HG03460 (cell line): Measurements from ENCODE around the gene ST14.
"Not testable (repeated sequence)": the region's sequence is repeated elsewhere in the genome, so short reads cannot be mapped to it uniquely, and the experiment has no call there.

Source experiments
- ATAC-seq: cut with Tn5 transposase; IDR thresholded peaks from one replicate; pipeline ENCODE4 v1.9.1; 2021; ENCODE audit not compliant: unreplicated experiment

Gene ST14

GRCh38 chr11:130187096-130187495 lies 27.5 kb downstream of the ST14 start:
- no peak for ATAC-seq

DNA sequence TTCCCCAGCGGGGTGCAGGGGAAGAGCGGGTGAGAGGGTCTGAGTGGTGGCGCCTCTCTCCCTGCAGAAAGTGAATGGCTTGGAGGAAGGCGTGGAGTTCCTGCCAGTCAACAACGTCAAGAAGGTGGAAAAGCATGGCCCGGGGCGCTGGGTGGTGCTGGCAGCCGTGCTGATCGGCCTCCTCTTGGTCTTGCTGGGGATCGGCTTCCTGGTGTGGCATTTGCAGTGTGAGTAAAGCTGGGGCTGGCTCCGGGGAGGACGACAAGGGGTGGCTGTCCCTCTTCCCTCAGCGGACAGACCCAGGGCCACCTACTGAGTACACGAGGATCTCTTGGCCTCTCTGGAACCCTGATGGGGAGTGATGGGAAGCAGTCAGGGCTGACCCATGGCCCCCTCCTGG lies 28.5 kb downstream of the ST14 start:
- no peak for ATAC-seq

GRCh38 chr11:130188585-130189347 lies 29.2 kb downstream of the ST14 start:
- no peak for ATAC-seq

DNA sequence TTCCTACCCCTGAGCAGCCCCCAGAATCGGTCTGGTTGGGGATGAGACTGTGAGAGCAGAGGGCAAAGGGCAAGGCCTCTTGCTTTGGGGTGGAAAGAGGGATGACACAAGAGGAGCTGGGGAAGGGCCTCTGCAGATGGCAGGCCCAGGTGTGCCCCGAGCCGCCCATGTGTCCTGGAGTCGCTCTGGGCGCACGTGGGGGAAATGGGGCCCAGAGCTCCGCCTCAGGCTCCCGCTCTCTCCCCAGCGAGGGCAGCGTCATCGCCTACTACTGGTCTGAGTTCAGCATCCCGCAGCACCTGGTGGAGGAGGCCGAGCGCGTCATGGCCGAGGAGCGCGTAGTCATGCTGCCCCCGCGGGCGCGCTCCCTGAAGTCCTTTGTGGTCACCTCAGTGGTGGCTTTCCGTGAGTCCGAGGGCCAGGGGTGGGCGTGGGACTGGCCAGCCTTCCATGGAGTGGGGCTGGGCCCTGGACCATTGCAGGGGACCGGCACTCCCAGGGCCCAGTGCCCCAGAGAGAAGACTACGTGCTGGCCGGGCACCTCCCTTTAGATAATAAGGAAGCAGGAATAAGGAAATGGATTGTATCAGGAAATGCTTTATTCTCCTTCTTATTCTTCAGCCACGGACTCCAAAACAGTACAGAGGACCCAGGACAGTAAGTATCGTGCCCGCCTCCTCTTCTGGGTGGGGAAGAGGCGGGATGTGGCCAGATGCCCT lies 30.1 kb downstream of the ST14 start:
- ATAC-seq: no peak

DNA sequence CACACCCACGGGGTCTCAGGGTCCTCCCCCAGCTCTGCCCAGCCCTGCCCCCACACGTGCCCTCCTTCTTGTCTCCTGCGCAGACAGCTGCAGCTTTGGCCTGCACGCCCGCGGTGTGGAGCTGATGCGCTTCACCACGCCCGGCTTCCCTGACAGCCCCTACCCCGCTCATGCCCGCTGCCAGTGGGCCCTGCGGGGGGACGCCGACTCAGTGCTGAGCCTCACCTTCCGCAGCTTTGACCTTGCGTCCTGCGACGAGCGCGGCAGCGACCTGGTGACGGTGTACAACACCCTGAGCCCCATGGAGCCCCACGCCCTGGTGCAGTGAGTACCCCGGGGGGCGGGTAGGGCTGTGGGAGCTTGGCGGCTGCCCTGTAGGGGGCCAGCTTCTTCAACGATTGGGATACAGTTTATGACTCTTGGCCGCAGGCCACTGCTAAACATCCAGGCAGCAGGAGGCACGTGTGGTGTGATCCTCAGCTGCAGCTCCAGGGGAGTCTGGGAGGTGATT lies 30.8 kb downstream of the ST14 start:
- no peak for ATAC-seq

- no peak for ATAC-seq
Observed at GRCh38 chr11:130191896-130192295, 32.3 kb downstream of the ST14 start.

DNA sequence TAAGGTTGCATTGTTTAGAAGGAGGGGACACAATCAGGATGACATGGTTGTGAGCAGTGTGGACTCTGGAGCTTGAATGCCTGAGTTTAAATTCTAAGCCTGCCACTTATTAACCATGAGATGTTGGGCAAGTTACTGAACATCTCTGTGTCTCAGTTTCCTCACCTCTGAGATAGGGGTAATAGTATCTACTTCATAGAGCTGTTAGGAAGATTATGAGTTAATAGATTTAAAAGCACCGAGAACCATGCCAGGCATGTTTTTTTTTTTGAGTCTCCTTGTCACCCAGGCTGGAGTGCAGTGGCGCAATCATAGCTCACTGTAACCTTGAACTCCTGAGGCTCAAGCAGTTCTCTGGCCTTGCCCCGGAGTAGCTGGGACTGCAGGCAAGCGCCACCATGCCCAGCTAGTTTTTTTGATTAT lies 33.3 kb downstream of the ST14 start:
- ATAC-seq: no peak

- ATAC-seq: not testable (repeated sequence)
Observed at GRCh38 chr11:130193551-130193950, 34.0 kb downstream of the ST14 start.

GRCh38 chr11:130194241-130195023 lies 34.9 kb downstream of the ST14 start:
- no peak for ATAC-seq

GRCh38 chr11:130197386-130198035 lies 37.9 kb downstream of the ST14 start:
- no peak for ATAC-seq

- ATAC-seq: no peak
Observed at GRCh38 chr11:130198292-130198691, 38.7 kb downstream of the ST14 start.

DNA sequence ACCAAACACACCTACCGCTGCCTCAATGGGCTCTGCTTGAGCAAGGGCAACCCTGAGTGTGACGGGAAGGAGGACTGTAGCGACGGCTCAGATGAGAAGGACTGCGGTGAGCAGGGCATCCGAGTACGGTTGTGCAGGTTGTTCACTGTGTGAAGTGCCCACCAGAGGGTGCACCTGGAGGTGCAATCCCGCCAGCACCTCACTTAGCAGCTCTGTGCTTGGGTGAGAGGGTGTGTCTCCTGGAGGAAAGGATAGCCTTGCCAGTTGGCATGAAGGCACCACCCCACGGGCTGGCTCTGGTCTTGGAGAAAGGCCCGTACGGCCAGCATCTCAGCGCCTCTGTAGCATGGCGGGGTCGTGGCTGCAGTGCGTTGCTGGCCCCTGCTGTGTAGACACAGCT lies 39.4 kb downstream of the ST14 start:
- no peak for ATAC-seq

DNA sequence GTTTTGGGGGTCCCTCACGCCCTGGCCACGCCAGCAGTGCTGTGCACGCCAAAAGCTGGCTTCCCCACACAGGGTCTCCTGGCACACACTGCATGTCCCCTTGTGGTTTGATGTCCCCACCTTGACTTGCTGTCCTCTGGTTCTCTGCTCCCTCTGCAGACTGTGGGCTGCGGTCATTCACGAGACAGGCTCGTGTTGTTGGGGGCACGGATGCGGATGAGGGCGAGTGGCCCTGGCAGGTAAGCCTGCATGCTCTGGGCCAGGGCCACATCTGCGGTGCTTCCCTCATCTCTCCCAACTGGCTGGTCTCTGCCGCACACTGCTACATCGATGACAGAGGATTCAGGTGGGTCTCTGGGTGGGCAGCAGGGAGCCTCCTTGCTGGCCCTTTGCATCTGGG lies 40.2 kb downstream of the ST14 start:
- no peak for ATAC-seq

DNA sequence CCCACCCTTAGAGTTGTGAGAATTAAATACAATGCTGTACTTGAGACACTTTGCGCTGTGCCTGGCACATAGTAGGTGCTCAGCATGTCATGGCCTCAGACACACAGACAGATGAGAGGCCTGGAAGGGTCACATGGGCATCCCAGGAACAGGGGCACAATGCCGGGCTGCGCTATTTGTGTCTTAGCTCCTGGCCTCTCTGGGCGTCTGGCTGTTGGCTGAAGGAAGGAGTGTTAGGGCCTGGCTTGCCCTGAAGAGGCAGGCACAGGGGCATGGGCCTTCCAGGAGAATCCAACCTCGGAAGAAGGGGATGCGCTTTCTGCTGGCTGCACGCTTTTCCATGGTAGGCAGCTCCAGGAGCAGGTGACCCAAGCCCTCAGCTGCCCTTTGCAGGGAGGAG lies 41.4 kb downstream of the ST14 start:
- no peak for ATAC-seq

DNA sequence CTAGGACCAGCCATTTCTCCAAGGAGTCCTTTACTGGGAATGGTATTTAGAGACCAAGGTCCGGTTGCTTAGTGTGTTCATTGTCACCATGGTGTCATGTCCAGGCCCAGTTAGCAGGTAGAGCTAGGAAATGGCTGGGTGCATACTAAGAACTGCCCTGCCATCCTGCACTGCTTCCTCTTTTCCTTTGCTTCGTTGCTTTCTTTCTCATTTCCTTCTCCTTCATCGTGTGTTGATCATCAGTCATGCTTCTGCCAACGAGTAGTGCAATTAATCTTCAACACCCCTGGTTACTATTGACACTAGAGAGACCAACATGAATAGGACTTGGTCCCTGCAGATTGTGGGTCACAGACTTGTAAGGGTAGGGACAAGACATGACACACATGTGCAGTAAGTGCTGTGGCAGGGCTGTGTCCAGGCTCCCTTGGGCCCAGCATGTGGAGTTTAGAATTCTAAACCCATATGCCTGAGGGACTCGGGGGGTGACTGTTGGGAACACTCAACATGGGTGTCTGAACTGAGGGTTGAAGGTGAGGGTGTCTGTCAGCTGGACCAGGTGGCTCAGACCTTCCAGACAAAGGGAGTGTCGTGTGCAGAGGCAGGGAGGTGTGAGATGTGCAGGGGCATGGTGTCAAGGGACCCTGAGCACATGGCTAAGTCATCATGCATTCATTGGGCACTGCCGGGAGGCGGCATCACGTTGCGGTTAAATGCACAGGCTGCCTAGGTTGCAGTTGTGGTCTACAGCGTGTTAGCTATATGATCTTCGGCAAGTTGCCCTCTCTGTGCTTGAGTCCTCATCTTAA lies 42.6 kb downstream of the ST14 start:
- ATAC-seq: no peak

DNA sequence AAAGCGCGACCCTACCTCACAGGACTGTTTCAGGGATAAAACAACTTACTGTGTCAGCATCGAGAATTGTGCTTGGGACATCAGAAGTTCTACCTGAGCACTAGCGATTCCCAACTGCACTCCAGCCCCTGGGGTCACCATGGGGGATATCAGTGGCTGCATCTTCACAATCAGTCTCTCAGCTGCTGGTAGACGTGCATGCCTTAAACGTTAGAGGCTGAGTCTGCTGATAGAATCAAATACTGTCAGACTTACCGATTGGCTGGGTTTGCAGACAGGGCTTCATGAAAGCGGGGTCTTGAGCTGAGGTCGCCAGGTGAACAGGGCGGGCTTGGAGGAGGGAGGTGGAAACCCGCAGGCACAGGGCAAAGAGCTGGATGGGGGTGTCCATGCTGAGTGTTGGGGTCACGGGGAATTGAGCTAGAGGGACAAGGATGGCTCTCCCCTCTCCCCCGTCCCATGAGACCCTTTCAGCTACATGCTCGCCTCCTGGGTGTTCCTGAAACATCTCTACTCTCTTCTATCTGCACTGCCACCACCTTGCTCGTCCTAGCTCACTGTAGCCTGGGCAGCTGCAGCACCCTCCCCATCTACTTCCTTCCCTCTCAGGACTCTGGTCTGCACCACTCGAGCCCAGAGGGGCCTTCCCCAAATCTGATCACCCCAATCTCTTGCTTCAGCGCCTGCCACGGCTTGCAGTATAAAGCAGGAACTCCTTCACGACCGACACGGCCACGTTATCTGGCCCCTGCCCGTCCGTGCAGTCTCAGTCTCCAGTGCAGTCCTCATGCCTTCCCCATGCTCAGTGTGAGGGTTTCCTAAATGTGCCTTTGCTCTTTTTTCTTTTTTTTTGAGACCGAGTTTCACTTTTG lies 43.5 kb downstream of the ST14 start:
- no peak for ATAC-seq

GRCh38 chr11:130203766-130204702 lies 44.5 kb downstream of the ST14 start:
- no peak for ATAC-seq

DNA sequence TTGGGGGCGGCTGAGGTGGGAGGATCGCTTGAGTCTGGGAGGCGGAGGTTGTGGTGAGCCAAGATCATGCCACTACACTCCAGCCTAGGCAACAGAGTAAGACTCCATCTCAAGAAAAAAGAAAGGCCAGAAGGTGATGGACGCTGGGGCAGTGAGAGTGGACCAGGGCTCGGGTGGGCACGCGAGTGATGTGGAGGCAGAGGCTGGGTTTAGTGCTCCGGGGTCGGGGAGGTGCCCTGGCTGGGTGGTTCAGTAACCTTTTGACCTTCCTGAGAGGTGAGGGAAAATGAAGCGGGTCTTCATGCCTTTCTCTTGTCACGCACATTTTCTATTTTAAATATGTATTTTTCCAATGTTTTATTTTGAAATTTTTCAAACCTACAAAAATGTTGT lies 45.1 kb downstream of the ST14 start:
- ATAC-seq: no peak
